Stimulated activated CD8-positive, alpha-beta memory T cell treated with anti-CD3 and anti-CD28 coated beads, Interleukin-2, amount 100 ng/mL, for 48 hours (primary cell): ENCODE measurements around the gene WDR86.

Experiments
- DNase-seq, 2 donors: peaks; one replicate each; pipeline ENCODE4 v3.0.0-alpha.2; 2020; ENCODE audit warnings: low read depth in 2 of 2

WDR86 gene

GRCh38 chr7:151391358-151391730 is 18.5 kb downstream of the WDR86 start:
- no peak for DNase-seq

GRCh38 chr7:151390598-151391357 is 19.1 kb downstream of the WDR86 start:
- no peak for DNase-seq

- DNase-seq: no peak
Measured at GRCh38 chr7:151389768-151390597, 19.9 kb downstream of the WDR86 start.

- DNase-seq: no peak
Measured at GRCh38 chr7:151389096-151389767, 20.6 kb downstream of the WDR86 start.

GRCh38 chr7:151388430-151388829 is 21.4 kb downstream of the WDR86 start:
- DNase-seq: no peak

GRCh38 chr7:151388007-151388297 is 21.9 kb downstream of the WDR86 start:
- no peak for DNase-seq

GRCh38 chr7:151387161-151388006 is 22.5 kb downstream of the WDR86 start:
- DNase-seq: no peak

GRCh38 chr7:151386301-151387160 is 23.3 kb downstream of the WDR86 start:
- DNase-seq: no peak

- DNase-seq: no peak
Measured at GRCh38 chr7:151385626-151386300, 24.1 kb downstream of the WDR86 start.

- no peak for DNase-seq
Measured at GRCh38 chr7:151384776-151385625, 24.8 kb downstream of the WDR86 start.

GRCh38 chr7:151384352-151384697 is 25.5 kb downstream of the WDR86 start:
- DNase-seq: no peak

- no peak for DNase-seq
Measured at GRCh38 chr7:151383638-151384351, 26.0 kb downstream of the WDR86 start.

- DNase-seq: no peak
Measured at GRCh38 chr7:151382079-151382885, 27.6 kb downstream of the WDR86 start.

GRCh38 chr7:151381348-151382078 is 28.3 kb downstream of the WDR86 start:
- no peak for DNase-seq

- no peak for DNase-seq
Measured at GRCh38 chr7:151381098-151381347, 28.8 kb downstream of the WDR86 start.

- DNase-seq: no peak
Measured at GRCh38 chr7:151380199-151381097, 29.4 kb downstream of the WDR86 start.
